Heart left ventricle (tissue), 13 donors: ENCODE measurements around the gene OGDH.

Source experiments
- CTCF ChIP-seq, 12 donors: fragments of 200-600 bp; sonication (generic) in 4 of 12; IDR thresholded peaks; one replicate each; pipeline versions ENCODE4 v1.5.0 to v1.8.0; 2018 to 2022; ENCODE audit warnings: antibody characterized with exemption in 12 of 12, mild to moderate bottlenecking in 5 of 12
- POLR2A ChIP-seq, 2 donors: fragments of 450-650 bp; IDR thresholded peaks; one replicate each; pipeline ENCODE4 v1.6.1; 2017; ENCODE audit warnings: antibody characterized with exemption in 2 of 2, mild to moderate bottlenecking in 2 of 2, moderate library complexity in 2 of 2
- donor health status: ischemic (EF 13 %, LVEDD 7.1; RV severe dilation, severe dysfunction).
- donor health status: DM: no; HTN: yes; CAD: no.
- donor health status: DM: no; HTN: no; CAD: no.
- donor health status: ischemic (EF 25% LVEDD 6.9; RV normal size, moderate dysfunction).
- donor health status: ischemic (EF 25% LVEDD 5.7; RV mildly dilated, moderate dysfunction).
- donor health status: ischemic (EF 35%, LVEDD 5.7; RV mildly dilated, moderate dysfunction).
- donor health status: nonischemic (EF 11% LVEDD 7.7; RV severe dilation, severe dysfunction).
- donor health status: DM: yes; HTN: yes; CAD: no.
- donor health status: PGD.
- donor health status: ischemic (EF 29% LVEDD 5.4; RV normal size, mild dysfunction).
- donor health status: nonischemic (EF 23%, LVEDD 6.1; RV moderate dilation, normal function).

DNA sequence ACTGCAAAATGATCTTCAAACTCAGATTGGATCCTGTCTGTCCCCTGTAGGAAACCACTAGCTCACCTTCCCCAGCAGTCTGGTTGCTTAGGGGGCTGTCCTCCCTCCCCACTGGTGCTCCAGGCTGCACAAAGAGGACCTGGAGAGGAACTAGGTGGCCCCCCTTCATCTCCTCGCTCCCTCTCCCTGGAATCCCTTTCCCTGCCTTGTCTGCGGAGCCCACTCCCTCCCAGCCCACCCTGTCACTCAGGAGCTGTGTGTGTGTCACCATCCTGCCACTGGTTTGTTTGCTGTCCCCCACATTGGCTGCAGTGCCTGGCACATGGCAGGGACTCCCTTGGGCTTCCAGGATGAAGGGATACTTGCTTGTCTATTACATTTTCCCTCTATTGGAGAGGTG, 106.7 kb downstream of the OGDH start:
- TF ChIP-seq CTCF (IDR thresholded peaks at IDR 0.05) (no peak), POLR2A (IDR thresholded peaks at IDR 0.05) (no peak)
